Natural killer cell (primary cell): ENCODE results near the gene SNRNP25. TPM values are rescaled to one million over a fixed set of nuclear protein-coding genes. Genes with fewer than 3 reads are reported as not detected.

Source experiments
- ATAC-seq, 3 donors: fragments of 150-1000 bp in 2 of 3; fragments of 200-7000 bp in 1 of 3; cut with Tn5 transposase; 1 replicate in 1 of 3; 2 replicates in 2 of 3; pipeline ENCODE4 v1.10.0; 2021; ENCODE audit warnings: mild to moderate bottlenecking in 2 of 3, moderate library complexity in 2 of 3
- DNase-seq, 2 donors: peaks; one replicate each; pipeline versions ENCODE4 v3.0.0 to v3.0.0-alpha.2; 2013 to 2021; ENCODE audit warnings: mixed read lengths in 1 of 2
- H3K27ac ChIP-seq: one replicate; pipeline ENCODE4 v1.5.1; 2013; ENCODE audit warnings: mild to moderate bottlenecking, low read length
- H3K27me3 ChIP-seq: one replicate; pipeline ENCODE4 v1.6.1; 2013; ENCODE audit warnings: low read length; ENCODE audit not compliant: control insufficient read depth, insufficient read depth
- H3K36me3 ChIP-seq: one replicate; pipeline ENCODE4 v1.6.1; 2013; ENCODE audit warnings: low read length; ENCODE audit not compliant: control insufficient read depth, insufficient read depth
- H3K4me1 ChIP-seq: one replicate; pipeline ENCODE4 v1.6.1; 2013; ENCODE audit warnings: low read length; ENCODE audit not compliant: control insufficient read depth, insufficient read depth
- H3K4me3 ChIP-seq: one replicate; pipeline ENCODE4 v1.5.1; 2013; ENCODE audit warnings: low read length
- H3K9me3 ChIP-seq: one replicate; pipeline ENCODE4 v1.6.1; 2013; ENCODE audit warnings: low read length; ENCODE audit not compliant: control insufficient read depth, insufficient read depth
- H3K27ac Mint-ChIP-seq, 2 donors: one replicate each; pipeline ENCODE4 v1.8.0; 2022; ENCODE audit warnings: mild to moderate bottlenecking in 2 of 2, mixed read lengths in 2 of 2, moderate library complexity in 1 of 2
- H3K27me3 Mint-ChIP-seq, 2 donors: one replicate each; pipeline ENCODE4 v1.8.0; 2022; ENCODE audit warnings: low read depth in 2 of 2, mixed read lengths in 2 of 2
- H3K36me3 Mint-ChIP-seq: one replicate; pipeline ENCODE4 v1.8.0; 2022; ENCODE audit warnings: mixed read lengths
- H3K4me1 Mint-ChIP-seq, 2 donors: one replicate each; pipeline ENCODE4 v1.8.0; 2022; ENCODE audit warnings: mixed read lengths in 2 of 2
- H3K4me3 Mint-ChIP-seq: one replicate; pipeline ENCODE4 v1.8.0; 2022; ENCODE audit warnings: mild to moderate bottlenecking, moderate library complexity, mixed read lengths
- H3K9me3 Mint-ChIP-seq, 2 donors: one replicate each; pipeline ENCODE4 v1.8.0; 2022; ENCODE audit warnings: mixed read lengths in 2 of 2
- WGBS: methylation state at CpG from one replicate; pipeline ENCODE4 v1.1.7; 2013; ENCODE audit warnings: missing lambda C conversion rate; ENCODE audit not compliant: insufficient coverage; 5-methylcytosine and 5-hydroxymethylcytosine counted together
- intact Hi-C: fragments of 100-400 bp; cut with micrococcal nuclease; formaldehyde crosslinking; loops from one replicate; pipeline ENCODE4 v1.14.2; 2022
- total RNA-seq, 4 donors: library from RNA; stranded (reverse); fragments of 120-200 nt in 1 of 4; gene quantifications; one replicate each; pipeline versions ENCODE4 v1.2.3 to v1.2.4, GENCODE V29; 2013 to 2022
- TF ChIP-seq, protein P1 (sequence below): fragments of 200-600 bp; IDR thresholded peaks from one replicate; pipeline ENCODE4 v1.8.0; 2022; ENCODE audit warnings: antibody characterized with exemption

Gene SNRNP25
- total RNA-seq, 3 donors from 2014 or later (not counting 1 experiment from before 2014, with no cell fraction given) = 6.4 to 13.4 (median 13.2) TPM

DNA sequence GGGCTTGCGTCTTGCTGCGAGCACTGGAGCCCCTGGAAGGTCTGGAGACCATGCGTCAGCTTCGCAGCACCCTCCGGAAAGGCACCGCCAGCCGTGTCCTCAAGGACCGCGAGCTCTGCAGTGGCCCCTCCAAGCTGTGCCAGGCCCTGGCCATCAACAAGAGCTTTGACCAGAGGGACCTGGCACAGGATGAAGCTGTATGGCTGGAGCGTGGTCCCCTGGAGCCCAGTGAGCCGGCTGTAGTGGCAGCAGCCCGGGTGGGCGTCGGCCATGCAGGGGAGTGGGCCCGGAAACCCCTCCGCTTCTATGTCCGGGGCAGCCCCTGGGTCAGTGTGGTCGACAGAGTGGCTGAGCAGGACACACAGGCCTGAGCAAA is 31.8 kb downstream of the SNRNP25 start:
- Mint-ChIP-seq H3K4me1 (peaks cover 19 to 35% of the 10 kb centered on the region in 2 donors), H3K9me3 (no peaks in the 10 kb centered on the region), H3K27ac (peak overlapping the region; percentile 60 to 87), H3K4me3 (no peak overlapping the region), H3K27me3 (no peaks in the 10 kb centered on the region), H3K36me3 (no peaks in the 10 kb centered on the region)
- no peak for DNase-seq
- Histone ChIP-seq H3K9me3 (no peaks in the 10 kb centered on the region), H3K36me3 (peaks cover 30% of the 10 kb centered on the region), H3K4me1 (peaks cover 38% of the 10 kb centered on the region), H3K27ac (peak overlapping the region; percentile 75), H3K4me3 (no peak overlapping the region), H3K27me3 (no peaks in the 10 kb centered on the region)
- ATAC-seq = no peak
- intact Hi-C loops = no loop called here
- TF ChIP-seq, protein P1, sequence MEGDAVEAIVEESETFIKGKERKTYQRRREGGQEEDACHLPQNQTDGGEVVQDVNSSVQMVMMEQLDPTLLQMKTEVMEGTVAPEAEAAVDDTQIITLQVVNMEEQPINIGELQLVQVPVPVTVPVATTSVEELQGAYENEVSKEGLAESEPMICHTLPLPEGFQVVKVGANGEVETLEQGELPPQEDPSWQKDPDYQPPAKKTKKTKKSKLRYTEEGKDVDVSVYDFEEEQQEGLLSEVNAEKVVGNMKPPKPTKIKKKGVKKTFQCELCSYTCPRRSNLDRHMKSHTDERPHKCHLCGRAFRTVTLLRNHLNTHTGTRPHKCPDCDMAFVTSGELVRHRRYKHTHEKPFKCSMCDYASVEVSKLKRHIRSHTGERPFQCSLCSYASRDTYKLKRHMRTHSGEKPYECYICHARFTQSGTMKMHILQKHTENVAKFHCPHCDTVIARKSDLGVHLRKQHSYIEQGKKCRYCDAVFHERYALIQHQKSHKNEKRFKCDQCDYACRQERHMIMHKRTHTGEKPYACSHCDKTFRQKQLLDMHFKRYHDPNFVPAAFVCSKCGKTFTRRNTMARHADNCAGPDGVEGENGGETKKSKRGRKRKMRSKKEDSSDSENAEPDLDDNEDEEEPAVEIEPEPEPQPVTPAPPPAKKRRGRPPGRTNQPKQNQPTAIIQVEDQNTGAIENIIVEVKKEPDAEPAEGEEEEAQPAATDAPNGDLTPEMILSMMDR = no peak
- whole genome bisulfite sequencing = 81% methylated on average over 18 of the region's 18 CpGs

DNA sequence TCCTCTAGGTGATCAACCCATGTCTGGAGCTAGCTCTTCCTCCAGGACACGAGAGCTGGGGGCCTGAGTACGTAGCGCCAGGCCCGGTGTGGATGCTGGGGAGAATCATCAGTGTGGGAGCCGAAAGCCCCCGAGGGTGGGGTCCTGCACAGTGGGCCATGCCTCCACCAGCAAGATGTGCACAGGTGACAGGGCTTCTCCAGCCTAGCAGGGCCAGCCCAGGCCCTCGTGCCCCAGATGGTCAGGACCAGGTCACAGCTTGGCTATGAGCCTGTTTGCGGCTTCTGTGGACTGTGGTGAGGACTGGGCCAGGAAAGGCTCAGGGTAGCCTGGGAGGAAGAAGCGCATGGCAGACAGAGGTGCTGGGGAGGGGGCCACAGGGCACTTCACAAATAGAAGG is 32.2 kb downstream of the SNRNP25 start:
- no peak for DNase-seq
- H3K36me3 Mint-ChIP-seq = no peaks in the 10 kb centered on the region
- ATAC-seq = no peak
- no peak overlapping the region for H3K4me3 ChIP-seq
- no peak overlapping the region for H3K4me3 Mint-ChIP-seq
- H3K36me3 ChIP-seq = peaks cover 28% of the 10 kb centered on the region
- intact Hi-C loops = no loop called here
- TF ChIP-seq, protein P1 = no peak
- WGBS = 60% methylated on average over 9 of the region's 9 CpGs
- H3K9me3 Mint-ChIP-seq = no peaks in the 10 kb centered on the region
- peak overlapping the region; percentile 60 to 87 for H3K27ac Mint-ChIP-seq
- H3K9me3 ChIP-seq = no peaks in the 10 kb centered on the region
- H3K27me3 Mint-ChIP-seq = no peaks in the 10 kb centered on the region
- H3K4me1 Mint-ChIP-seq = peaks cover 19 to 33% of the 10 kb centered on the region in 2 donors
- H3K27me3 ChIP-seq = no peaks in the 10 kb centered on the region
- H3K4me1 ChIP-seq = peaks cover 38% of the 10 kb centered on the region
- H3K27ac ChIP-seq = peak overlapping the region; percentile 32

- Mint-ChIP-seq H3K4me3 (no peak overlapping the region), H3K27ac (peak overlapping the region in 1 of 2 donors; percentile 87), H3K4me1 (peaks cover 19 to 30% of the 10 kb centered on the region in 2 donors), H3K9me3 (no peaks in the 10 kb centered on the region), H3K27me3 (no peaks in the 10 kb centered on the region), H3K36me3 (no peaks in the 10 kb centered on the region)
- no peaks in the 10 kb centered on the region for H3K27me3 ChIP-seq
- peaks cover 28% of the 10 kb centered on the region for H3K36me3 ChIP-seq
- no peak overlapping the region for H3K27ac ChIP-seq
- H3K4me3 ChIP-seq = no peak overlapping the region
- H3K9me3 ChIP-seq = no peaks in the 10 kb centered on the region
- WGBS = 94% methylated on average over 23 of the region's 23 CpGs
- intact Hi-C loops = no loop called here
- TF ChIP-seq, protein P1 = no peak
- DNase-seq = no peak
- no peak for ATAC-seq
- H3K4me1 ChIP-seq = peaks cover 38% of the 10 kb centered on the region
These were observed 32.9 kb downstream of the SNRNP25 start for GRCh38 chr16:86483-86952.

- Mint-ChIP-seq H3K27ac (no peak overlapping the region), H3K4me3 (no peak overlapping the region), H3K9me3 (no peaks in the 10 kb centered on the region), H3K4me1 (peaks cover 16 to 23% of the 10 kb centered on the region in 2 donors), H3K27me3 (no peaks in the 10 kb centered on the region), H3K36me3 (no peaks in the 10 kb centered on the region)
- TF ChIP-seq, protein P1 = no peak
- H3K27ac ChIP-seq = no peak overlapping the region
- no peaks in the 10 kb centered on the region for H3K9me3 ChIP-seq
- peaks cover 33% of the 10 kb centered on the region for H3K36me3 ChIP-seq
- H3K4me3 ChIP-seq = no peak overlapping the region
- DNase-seq (no peak), ATAC-seq (no peak)
- WGBS = 97% methylated on average over 14 of the region's 14 CpGs
- intact Hi-C loops = no loop called here
- H3K4me1 ChIP-seq = peaks cover 30% of the 10 kb centered on the region
- H3K27me3 ChIP-seq = no peaks in the 10 kb centered on the region
These were observed 35.0 kb downstream of the SNRNP25 start for GRCh38 chr16:88613-89012.
